GM10266 (cell line): ENCODE measurements around the gene AFF3.

ENCODE experiments used
- DNase-seq: peaks from one replicate; pipeline ENCODE4 v3.0.0; 2012; ENCODE audit errors: extremely low spot score
- CTCF ChIP-seq: IDR thresholded peaks from 2 replicates; pipeline ENCODE4 v1.5.1; 2012; ENCODE audit warnings: mild to moderate bottlenecking, low read depth; ENCODE audit not compliant: control insufficient read depth, insufficient read depth; ENCODE audit errors: missing control alignments

The AFF3 gene

GRCh38 chr2:99850084-99850710 lies 292.2 kb downstream of the AFF3 start:
- no peak for DNase-seq

GRCh38 chr2:99846462-99847107 lies 295.8 kb downstream of the AFF3 start:
- no peak for DNase-seq
- TF ChIP-seq CTCF = no peak

More at GRCh38 chr2:99850084-99850710, 292.2 kb downstream of the AFF3 start:
- no peak for TF ChIP-seq CTCF

- TF ChIP-seq CTCF = no peak
These were observed 297.1 kb downstream of the AFF3 start for GRCh38 chr2:99845296-99845695.

GRCh38 chr2:99842451-99842850 lies 299.9 kb downstream of the AFF3 start:
- TF ChIP-seq CTCF = no peak
- DNase-seq = no peak

More at GRCh38 chr2:99845296-99845695, 297.1 kb downstream of the AFF3 start:
- DNase-seq = no peak

GRCh38 chr2:99841749-99842148 lies 300.6 kb downstream of the AFF3 start:
- no peak for TF ChIP-seq CTCF

GRCh38 chr2:99840831-99841230 lies 301.6 kb downstream of the AFF3 start:
- TF ChIP-seq CTCF = no peak
- no peak for DNase-seq

More at GRCh38 chr2:99841749-99842148, 300.6 kb downstream of the AFF3 start:
- no peak for DNase-seq
